AG20443 (cell line): ENCODE data around the gene GNL2.
"Not testable (repeated sequence)": the region's sequence is repeated elsewhere in the genome, so short reads cannot be mapped to it uniquely, and the experiment has no call there.

ENCODE experiments used
- DNase-seq: peaks from one replicate; pipeline ENCODE4 v3.0.0; 2012; ENCODE audit warnings: low spot score, mixed read lengths

GNL2 gene

GRCh38 chr1:37606481-37607263, 10.9 kb upstream of the GNL2 start:
- peak; percentile 70 for DNase-seq

GRCh38 chr1:37605806-37606474, 10.2 kb upstream of the GNL2 start:
- peak; percentile 58 for DNase-seq

- DNase-seq: no peak
Observed at GRCh38 chr1:37605061-37605650, 9.4 kb upstream of the GNL2 start.

- DNase-seq: peak; percentile 63
Observed at GRCh38 chr1:37602750-37603694, 7.3 kb upstream of the GNL2 start.

DNA sequence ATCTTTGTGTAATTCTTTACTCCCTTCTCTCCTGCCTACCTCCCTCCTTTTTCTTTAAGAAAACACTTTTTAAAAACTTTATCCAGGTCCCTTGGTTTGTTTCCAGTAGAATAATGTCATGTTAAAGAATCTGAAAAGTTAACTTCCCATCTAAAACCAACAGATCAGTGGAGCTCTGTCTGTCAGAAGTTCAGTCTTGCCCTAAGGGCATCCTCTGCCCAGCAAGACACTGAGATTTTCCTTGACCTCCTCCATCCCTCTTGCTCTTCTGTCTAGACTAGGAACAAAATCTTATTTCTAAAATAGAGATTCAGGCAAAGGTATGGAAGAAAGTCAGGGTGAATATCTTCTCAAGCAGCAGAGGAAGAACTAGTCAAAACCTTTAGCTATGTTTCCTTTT, 5.7 kb upstream of the GNL2 start:
- DNase-seq: no peak

- DNase-seq: no peak
Observed at GRCh38 chr1:37599940-37600339, 4.2 kb upstream of the GNL2 start.

DNA sequence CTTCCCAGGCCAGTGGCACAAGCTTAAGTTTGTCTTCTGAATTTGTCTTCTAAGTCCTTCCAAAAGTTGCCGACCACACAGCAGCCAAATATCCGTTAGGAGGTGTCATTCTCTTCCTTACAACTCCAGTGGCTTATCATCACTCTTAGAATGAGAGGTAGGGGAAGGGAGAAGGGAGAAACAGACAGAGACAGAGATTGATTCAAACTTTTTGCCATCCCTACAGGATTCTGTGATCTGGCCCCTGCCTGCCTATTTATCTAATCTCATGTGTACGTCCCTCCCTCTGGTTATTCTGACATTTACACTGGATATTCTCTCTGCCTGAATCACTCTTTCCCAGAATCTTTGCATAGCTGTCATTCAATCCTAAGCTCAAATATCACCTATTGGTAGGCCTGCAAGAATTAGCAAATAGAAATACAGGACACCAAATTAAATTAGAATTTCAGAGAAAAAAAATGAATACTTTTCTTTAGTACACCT, 488 bp upstream of the GNL2 start:
- DNase-seq: no peak

- no peak for DNase-seq
Observed at GRCh38 chr1:37593726-37594125, 2.0 kb downstream of the GNL2 start.

GRCh38 chr1:37588939-37589338, 6.8 kb downstream of the GNL2 start:
- DNase-seq: no peak

- DNase-seq: not testable (repeated sequence)
Observed at GRCh38 chr1:37584544-37584943, 11.2 kb downstream of the GNL2 start.

- DNase-seq: no peak
Observed at GRCh38 chr1:37575692-37576091, 20.0 kb downstream of the GNL2 start.

- DNase-seq: peak; percentile 57
Observed at GRCh38 chr1:37574834-37575480, 20.8 kb downstream of the GNL2 start.

GRCh38 chr1:37570528-37571334, 25.0 kb downstream of the GNL2 start:
- DNase-seq: no peak

GRCh38 chr1:37567023-37567422, 28.7 kb downstream of the GNL2 start:
- DNase-seq: no peak

DNA sequence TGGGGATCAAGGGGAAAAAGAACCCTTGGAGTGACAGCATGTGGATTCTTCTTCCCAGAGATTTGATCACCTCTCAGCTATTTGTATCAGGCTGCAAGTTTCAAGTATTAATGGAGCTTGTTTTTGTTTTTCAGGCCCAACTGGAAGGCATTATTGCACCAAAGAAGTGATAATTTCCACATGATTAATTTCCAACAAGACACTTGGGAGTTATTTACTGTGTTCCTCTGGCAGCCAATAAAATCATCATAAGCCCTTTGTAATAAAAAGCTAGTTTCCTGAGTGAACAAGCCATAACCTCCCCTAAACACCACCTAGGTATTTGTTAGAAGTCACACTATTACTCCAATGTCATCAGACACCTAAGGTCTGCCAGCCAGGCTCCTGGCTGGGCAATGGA, 30.8 kb downstream of the GNL2 start:
- no peak for DNase-seq

DNA sequence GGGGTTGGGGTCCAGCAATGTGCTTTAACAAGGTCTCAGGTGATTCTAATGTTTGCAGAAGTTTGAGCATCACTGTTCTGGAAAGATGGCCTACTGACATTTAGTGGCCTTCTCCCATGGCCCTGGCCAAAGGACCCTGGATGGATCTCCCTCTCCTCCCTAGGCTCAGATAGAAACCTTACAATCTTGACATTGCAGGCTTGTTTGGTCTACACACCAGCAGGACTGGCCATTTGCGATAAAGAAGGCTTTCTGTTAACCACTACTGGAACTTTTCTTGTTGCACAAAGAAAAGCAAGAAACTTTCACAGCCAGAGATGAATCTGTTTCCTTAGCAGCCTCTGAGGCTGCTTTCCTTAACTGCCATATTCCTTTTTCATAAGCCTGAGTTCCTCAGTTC, 32.8 kb downstream of the GNL2 start:
- no peak for DNase-seq

DNA sequence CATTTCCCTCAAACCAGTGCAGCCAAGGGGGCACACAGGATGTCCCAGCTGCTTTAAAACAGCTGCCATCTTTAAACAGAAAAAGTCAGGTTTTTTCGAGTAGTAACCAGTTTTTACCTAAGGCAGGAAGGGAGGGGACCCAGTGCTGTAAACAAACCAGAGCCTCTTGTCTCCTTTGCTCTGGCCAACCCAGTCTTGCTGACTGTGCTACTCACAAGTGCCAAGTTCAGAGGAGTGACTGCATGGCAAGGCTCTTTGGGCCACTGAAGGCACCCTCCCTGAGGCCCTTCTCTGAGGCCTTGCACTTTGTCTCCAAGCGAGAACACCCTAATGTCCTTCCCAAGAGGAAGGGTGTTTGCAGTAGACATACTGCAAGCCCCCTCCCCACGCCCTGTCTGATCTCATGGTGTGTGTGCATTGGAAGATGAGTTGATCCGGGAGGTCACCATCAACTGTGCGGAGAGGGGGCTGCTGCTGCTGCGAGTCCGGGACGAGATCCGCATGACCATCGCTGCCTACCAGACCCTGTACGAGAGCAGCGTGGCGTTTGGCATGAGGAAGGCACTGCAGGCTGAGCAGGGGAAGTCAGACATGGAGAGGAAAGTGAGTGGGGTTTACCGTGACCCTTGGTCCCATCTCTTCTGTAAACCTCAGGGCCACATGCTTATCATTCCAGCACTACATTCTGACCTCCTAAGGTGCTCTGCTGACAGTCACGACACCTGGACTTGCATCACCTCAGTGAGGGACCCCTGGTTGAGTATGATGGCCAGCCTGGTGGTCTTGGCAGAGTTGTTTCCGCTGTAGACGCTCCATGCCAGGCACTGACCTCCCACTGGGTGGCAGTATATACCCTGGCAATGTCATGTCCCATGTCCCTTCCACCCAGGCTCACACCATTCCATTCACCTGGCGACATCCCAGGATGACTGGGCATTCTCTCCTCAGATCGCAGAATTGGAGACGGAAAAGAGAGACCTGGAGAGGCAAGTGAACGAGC, 34.3 kb downstream of the GNL2 start:
- peak; percentile 61 for DNase-seq

DNA sequence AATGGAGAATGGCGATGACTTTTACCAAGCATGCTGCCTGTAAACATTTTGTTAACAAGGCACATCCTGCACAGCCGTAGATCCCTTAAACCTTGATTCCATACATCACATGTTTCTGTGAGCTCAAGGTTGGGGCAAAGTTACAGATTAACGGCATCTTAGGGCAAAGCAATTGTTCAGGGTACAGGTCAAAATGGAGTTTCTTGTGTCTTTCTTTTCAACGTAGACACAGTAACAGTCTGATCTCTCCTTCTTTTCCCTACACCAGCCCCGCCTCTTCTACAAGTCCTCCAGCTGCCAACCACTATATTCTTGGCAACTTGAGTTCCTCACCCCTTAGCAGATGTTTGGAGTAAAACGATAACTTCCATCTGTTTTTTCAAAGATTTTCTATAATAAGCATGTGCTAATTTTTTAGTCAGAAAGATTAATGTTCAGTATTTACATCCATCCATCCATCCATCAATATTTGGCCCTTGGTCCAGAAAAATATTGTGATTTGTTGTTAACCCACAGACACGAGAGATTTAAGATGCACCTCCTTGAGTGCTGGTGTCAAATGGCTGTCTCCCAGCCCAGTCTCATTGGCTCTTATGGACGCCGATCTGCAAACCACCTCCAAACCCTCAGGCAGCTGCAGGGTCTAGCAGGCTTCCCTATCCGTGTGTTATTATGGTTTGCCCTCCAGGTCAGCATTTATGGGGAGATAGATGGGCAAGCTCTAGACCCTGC, 35.2 kb downstream of the GNL2 start:
- no peak for DNase-seq

DNA sequence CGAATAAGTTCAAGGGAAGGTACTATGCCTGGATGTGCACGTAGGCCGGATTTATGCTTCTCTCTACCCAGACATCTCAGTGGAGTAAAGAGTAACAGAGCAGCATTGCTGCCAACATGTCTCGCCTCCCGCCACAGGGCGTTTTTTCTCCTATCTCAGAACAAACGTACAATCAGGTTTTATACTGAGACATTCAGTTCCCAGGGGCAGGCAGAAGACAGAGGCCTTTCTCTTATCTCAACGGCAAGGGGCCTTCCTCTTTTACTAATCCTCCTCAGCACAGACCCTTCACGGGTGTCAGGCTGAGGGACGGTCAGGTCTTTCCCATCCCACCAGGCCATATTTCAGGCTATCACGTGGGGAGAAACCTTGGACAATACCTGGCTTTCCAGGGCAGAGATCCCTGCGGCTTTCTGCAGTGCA, 35.8 kb downstream of the GNL2 start:
- DNase-seq: not testable (repeated sequence)
